Measurements from ENCODE around the gene ADAMTS9.

ADAMTS9 gene

GRCh38 chr3:64616953-64617352, 70.8 kb downstream of the ADAMTS9 start:
- no peak for DNase-seq

- no peak for DNase-seq
These were observed 74.8 kb downstream of the ADAMTS9 start for GRCh38 chr3:64612916-64613526.

- DNase-seq: no peak
These were observed 75.5 kb downstream of the ADAMTS9 start for GRCh38 chr3:64612082-64612860.

- DNase-seq: no peak
These were observed 79.1 kb downstream of the ADAMTS9 start for GRCh38 chr3:64608741-64609140.

GRCh38 chr3:64607032-64607551, 80.7 kb downstream of the ADAMTS9 start:
- DNase-seq: no peak

- DNase-seq: no peak
These were observed 83.5 kb downstream of the ADAMTS9 start for GRCh38 chr3:64604313-64604712.

GRCh38 chr3:64601824-64602223, 86.0 kb downstream of the ADAMTS9 start:
- no peak for DNase-seq

GRCh38 chr3:64600246-64600950, 87.4 kb downstream of the ADAMTS9 start:
- no peak for DNase-seq

GRCh38 chr3:64599651-64600050, 88.1 kb downstream of the ADAMTS9 start:
- no peak for DNase-seq

GRCh38 chr3:64595253-64595694, 92.5 kb downstream of the ADAMTS9 start:
- DNase-seq: no peak

GRCh38 chr3:64594134-64594533, 93.7 kb downstream of the ADAMTS9 start:
- no peak for DNase-seq

- DNase-seq: no peak
These were observed 94.5 kb downstream of the ADAMTS9 start for GRCh38 chr3:64593350-64593749.

- no peak for DNase-seq
These were observed 96.2 kb downstream of the ADAMTS9 start for GRCh38 chr3:64591615-64592014.

- no peak for DNase-seq
These were observed 99.4 kb downstream of the ADAMTS9 start for GRCh38 chr3:64588380-64588779.

GRCh38 chr3:64586952-64587351, 100.8 kb downstream of the ADAMTS9 start:
- DNase-seq: no peak

- no peak for DNase-seq
These were observed 103.6 kb downstream of the ADAMTS9 start for GRCh38 chr3:64584179-64584578.

GRCh38 chr3:64578797-64579196, 109.0 kb downstream of the ADAMTS9 start:
- no peak for DNase-seq

GRCh38 chr3:64578062-64578770, 109.6 kb downstream of the ADAMTS9 start:
- DNase-seq: no peak

GRCh38 chr3:64576211-64576775, 111.5 kb downstream of the ADAMTS9 start:
- DNase-seq: no peak

GRCh38 chr3:64575211-64575844, 112.5 kb downstream of the ADAMTS9 start:
- DNase-seq: no peak

GRCh38 chr3:64574194-64574593, 113.6 kb downstream of the ADAMTS9 start:
- no peak for DNase-seq

- no peak for DNase-seq
These were observed 115.8 kb downstream of the ADAMTS9 start for GRCh38 chr3:64571982-64572381.

Data from CD4-positive, alpha-beta T cell treated with Interferon gamma for 1 hour (primary cell).